Gastroesophageal sphincter (tissue), 3 donors: Measurements from ENCODE around the gene STK32C.

Source experiments
- POLR2AphosphoS5 ChIP-seq: sonication (generic); formaldehyde crosslinking; IDR thresholded peaks from one replicate; pipeline ENCODE4 v1.6.1; 2017; ENCODE audit warnings: antibody characterized with exemption
- TF ChIP-seq, protein P1 (sequence below), 4 experiments: fragments of 200-600 bp in 2 of 4; fragments of 450-650 bp in 2 of 4; sonication (generic) in 1 of 4; IDR thresholded peaks; one replicate each; pipeline ENCODE4 v1.5.1; 2017 to 2019; ENCODE audit warnings: antibody characterized with exemption in 4 of 4, mild to moderate bottlenecking in 2 of 4, moderate library complexity in 2 of 4

- TF ChIP-seq, protein P1, sequence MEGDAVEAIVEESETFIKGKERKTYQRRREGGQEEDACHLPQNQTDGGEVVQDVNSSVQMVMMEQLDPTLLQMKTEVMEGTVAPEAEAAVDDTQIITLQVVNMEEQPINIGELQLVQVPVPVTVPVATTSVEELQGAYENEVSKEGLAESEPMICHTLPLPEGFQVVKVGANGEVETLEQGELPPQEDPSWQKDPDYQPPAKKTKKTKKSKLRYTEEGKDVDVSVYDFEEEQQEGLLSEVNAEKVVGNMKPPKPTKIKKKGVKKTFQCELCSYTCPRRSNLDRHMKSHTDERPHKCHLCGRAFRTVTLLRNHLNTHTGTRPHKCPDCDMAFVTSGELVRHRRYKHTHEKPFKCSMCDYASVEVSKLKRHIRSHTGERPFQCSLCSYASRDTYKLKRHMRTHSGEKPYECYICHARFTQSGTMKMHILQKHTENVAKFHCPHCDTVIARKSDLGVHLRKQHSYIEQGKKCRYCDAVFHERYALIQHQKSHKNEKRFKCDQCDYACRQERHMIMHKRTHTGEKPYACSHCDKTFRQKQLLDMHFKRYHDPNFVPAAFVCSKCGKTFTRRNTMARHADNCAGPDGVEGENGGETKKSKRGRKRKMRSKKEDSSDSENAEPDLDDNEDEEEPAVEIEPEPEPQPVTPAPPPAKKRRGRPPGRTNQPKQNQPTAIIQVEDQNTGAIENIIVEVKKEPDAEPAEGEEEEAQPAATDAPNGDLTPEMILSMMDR (IDR thresholded peaks at IDR 0.05), result no peak
- TF ChIP-seq POLR2AphosphoS5, result no peak
These were observed 7.2 kb downstream of the STK32C start for GRCh38 chr10:132300582-132300981.
